ENCODE data around the gene PCDHGA8.

GRCh38 chr5:141421489-141421855 is 29.0 kb downstream of the PCDHGA8 start:
- TF ChIP-seq CTCF (IDR thresholded peaks at IDR 0.05) (no peak), REST (IDR thresholded peaks at IDR 0.05; ENCODE audit: insufficient read depth in 1 of 2, low read depth in 2 of 2, low read length in 1 of 2) (no peak), POLR2AphosphoS5 (IDR thresholded peaks at IDR 0.05; ENCODE audit: low read depth, low read length) (no peak), TCF7L2 (IDR thresholded peaks at IDR 0.05; ENCODE audit: low read depth, low read length) (no peak), SIN3A (IDR thresholded peaks at IDR 0.05; ENCODE audit: borderline replicate concordance, insufficient read depth, low read depth, low read length) (no peak)

All from Panc1 (cell line).